SU-DHL-6 (cell line): Measurements from ENCODE around the gene YWHAG.
A peak's percentile ranks its signal among the peaks of the same experiment; 100 is the strongest.

Experiments
- H2AFZ ChIP-seq: fragments of 200-600 bp; sonication (generic); 2 replicates; pipeline ENCODE4 v1.6.1; 2014; ENCODE audit warnings: low read depth, mild to moderate bottlenecking, moderate library complexity, mixed read lengths, antibody characterized with exemption, low read length; ENCODE audit not compliant: severe bottlenecking
- H3F3A ChIP-seq: fragments of 200-600 bp; shearing (Covaris generic); 2 replicates; pipeline ENCODE4 v1.6.0; 2016; ENCODE audit warnings: antibody characterized with exemption, mild to moderate bottlenecking; ENCODE audit not compliant: insufficient read depth
- H3K27ac ChIP-seq: fragments of 200-600 bp; sonication (generic); 2 replicates; pipeline ENCODE4 v1.5.1; 2016; ENCODE audit warnings: low read depth, mild to moderate bottlenecking, low read length, moderate library complexity, mixed read lengths
- H3K27me3 ChIP-seq: fragments of 200-600 bp; sonication (generic), shearing (Covaris generic); 2 replicates; pipeline ENCODE4 v1.6.0; 2014; ENCODE audit warnings: mild to moderate bottlenecking, low read length
- H3K36me3 ChIP-seq: fragments of 200-600 bp; sonication (generic); 2 replicates; pipeline ENCODE4 v1.6.1; 2014; ENCODE audit warnings: mild to moderate bottlenecking, low read length, mixed read lengths
- H3K4me2 ChIP-seq: fragments of 300-600, 200-600 bp; shearing (Covaris generic), sonication (generic); 2 replicates; pipeline ENCODE4 v1.6.0; 2014; ENCODE audit warnings: low read length, low read depth, mild to moderate bottlenecking; ENCODE audit not compliant: poor library complexity, severe bottlenecking
- H3K4me3 ChIP-seq: fragments of 200-600 bp; sonication (generic); 2 replicates; pipeline ENCODE4 v1.5.1; 2014; ENCODE audit warnings: antibody characterized with exemption, low read length, mild to moderate bottlenecking, mixed read lengths; ENCODE audit not compliant: insufficient read depth, poor library complexity, severe bottlenecking
- H3K79me2 ChIP-seq: fragments of 200-600 bp; sonication (generic); 2 replicates; pipeline ENCODE4 v1.6.1; 2014; ENCODE audit warnings: mild to moderate bottlenecking, low read length, moderate library complexity; ENCODE audit not compliant: insufficient read depth
- H3K9ac ChIP-seq: fragments of 200-600 bp; sonication (generic); 2 replicates; pipeline ENCODE4 v1.7.0; 2014; ENCODE audit warnings: mild to moderate bottlenecking, low read length
- H3K9me2 ChIP-seq: fragments of 200-600 bp; sonication (generic); replicated peaks from 2 replicates; pipeline ENCODE4 v1.6.1; 2014; ENCODE audit warnings: low read length; ENCODE audit not compliant: insufficient read depth
- H3K9me3 ChIP-seq: fragments of 200-600 bp; sonication (generic); 2 replicates; pipeline ENCODE4 v1.6.1; 2014; ENCODE audit warnings: low read length, mixed read lengths; ENCODE audit not compliant: insufficient read depth
- H4K20me1 ChIP-seq: fragments of 200-600 bp; sonication (generic); 2 replicates; pipeline ENCODE4 v1.6.1; 2014; ENCODE audit warnings: low read depth, mild to moderate bottlenecking, antibody characterized with exemption, low read length, moderate library complexity, mixed read lengths
- CTCF ChIP-seq: fragments of 200-600 bp; sonication (generic); IDR thresholded peaks from one replicate; pipeline ENCODE4 v1.5.1; 2017; ENCODE audit warnings: antibody characterized with exemption, mild to moderate bottlenecking, low read length, moderate library complexity; ENCODE audit not compliant: insufficient read depth, poor library complexity, severe bottlenecking
- EZH2phosphoT487 ChIP-seq: fragments of 200-600 bp; sonication (generic), shearing (Covaris generic); conservative IDR thresholded peaks from 2 replicates; pipeline ENCODE4 v1.6.1; 2018; ENCODE audit warnings: mild to moderate bottlenecking, antibody characterized with exemption, low read length, moderate library complexity, mixed read lengths

YWHAG gene

DNA sequence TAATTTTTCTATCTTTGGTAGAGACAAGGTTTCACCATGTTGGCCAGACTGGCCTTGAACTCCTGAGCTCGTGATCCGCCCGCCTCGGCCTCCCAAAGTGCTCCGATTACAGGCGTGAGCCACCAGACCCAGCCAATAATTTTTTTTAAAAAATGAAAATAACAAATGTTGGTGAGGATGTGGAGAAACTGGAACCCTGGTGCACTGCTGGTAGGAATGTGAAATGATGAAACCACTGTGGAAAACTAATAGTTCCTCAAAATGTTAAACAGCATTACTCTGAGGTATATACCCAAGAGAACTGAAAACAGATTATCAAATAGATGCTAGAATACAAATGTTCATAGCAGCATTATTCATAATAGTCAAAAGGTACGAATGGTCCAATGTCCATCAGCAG lies 23.0 kb upstream of the YWHAG start:
- Histone ChIP-seq H3F3A (no peaks in the 10 kb centered on the region), H3K36me3 (no peaks in the 10 kb centered on the region), H2AFZ (no peak overlapping the region), H3K9me3 (no peaks in the 10 kb centered on the region), H3K79me2 (no peaks in the 10 kb centered on the region), H3K9me2 (no peaks in the 10 kb centered on the region), H4K20me1 (no peaks in the 10 kb centered on the region), H3K27me3 (no peaks in the 10 kb centered on the region), H3K4me2 (no peak overlapping the region), H3K27ac (no peak overlapping the region), H3K4me3 (no peak overlapping the region), H3K9ac (no peak overlapping the region)
- TF ChIP-seq CTCF: no peak
- no peak for TF ChIP-seq EZH2phosphoT487

GRCh38 chr7:76380623-76380966 lies 21.8 kb upstream of the YWHAG start:
- no peaks in the 10 kb centered on the region for H3K9me3 ChIP-seq
- peak overlapping the region; percentile 45; the same call in 1 of the 2 replicates for H3K9ac ChIP-seq
- H3K27me3 ChIP-seq: no peaks in the 10 kb centered on the region
- no peaks in the 10 kb centered on the region for H4K20me1 ChIP-seq
- no peaks in the 10 kb centered on the region for H3K9me2 ChIP-seq
- no peak overlapping the region for H3K27ac ChIP-seq
- TF ChIP-seq CTCF (no peak), EZH2phosphoT487 (no peak)
- H3K36me3 ChIP-seq: no peaks in the 10 kb centered on the region
- H3K4me2 ChIP-seq: peak overlapping the region; percentile 52
- H3K4me3 ChIP-seq: no peak overlapping the region
- no peaks in the 10 kb centered on the region for H3K79me2 ChIP-seq
- no peaks in the 10 kb centered on the region for H3F3A ChIP-seq
- peak overlapping the region; percentile 85 for H2AFZ ChIP-seq

GRCh38 chr7:76377186-76377918 lies 18.6 kb upstream of the YWHAG start:
- Histone ChIP-seq H3K27me3 (no peaks in the 10 kb centered on the region), H2AFZ (no peak overlapping the region)

More at GRCh38 chr7:76377186-76377918, 18.6 kb upstream of the YWHAG start:
- Histone ChIP-seq H3K9ac (no peak overlapping the region), H3K9me2 (no peaks in the 10 kb centered on the region), H3K4me3 (no peak overlapping the region), H3K9me3 (no peaks in the 10 kb centered on the region), H3K4me2 (no peak overlapping the region), H3K27ac (no peak overlapping the region), H4K20me1 (no peaks in the 10 kb centered on the region), H3K79me2 (no peaks in the 10 kb centered on the region), H3F3A (no peaks in the 10 kb centered on the region), H3K36me3 (no peaks in the 10 kb centered on the region)
- TF ChIP-seq CTCF (no peak), EZH2phosphoT487 (no peak)
